Fibroblast of peridontal ligament (primary cell): ENCODE measurements around the gene RILPL2.
"Not testable (repeated sequence)": the region's sequence is repeated elsewhere in the genome, so short reads cannot be mapped to it uniquely, and the experiment has no call there.

ENCODE experiments used
- DNase-seq: peaks from one replicate; pipeline ENCODE4 v3.0.0-alpha.2; 2010; ENCODE audit errors: extremely low read depth

The RILPL2 gene

DNA sequence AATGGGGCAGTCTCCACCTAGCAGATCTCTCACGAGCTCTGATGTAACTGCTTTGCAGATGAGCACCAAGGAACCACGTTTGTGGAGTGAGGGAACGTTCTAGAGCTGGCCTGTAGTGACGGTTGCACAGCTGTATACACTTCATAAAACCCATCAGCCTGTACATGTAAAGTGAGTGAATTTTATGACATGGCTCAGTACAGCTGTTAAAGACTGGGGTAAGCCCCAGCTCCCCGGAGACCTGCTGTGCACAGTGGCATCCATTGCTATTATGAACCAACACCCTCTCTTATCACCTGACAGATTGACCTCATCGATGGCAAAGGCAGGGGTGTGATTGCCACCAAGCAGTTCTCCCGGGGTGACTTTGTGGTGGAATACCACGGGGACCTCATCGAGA, 31.9 kb downstream of the RILPL2 start:
- no peak for DNase-seq

DNA sequence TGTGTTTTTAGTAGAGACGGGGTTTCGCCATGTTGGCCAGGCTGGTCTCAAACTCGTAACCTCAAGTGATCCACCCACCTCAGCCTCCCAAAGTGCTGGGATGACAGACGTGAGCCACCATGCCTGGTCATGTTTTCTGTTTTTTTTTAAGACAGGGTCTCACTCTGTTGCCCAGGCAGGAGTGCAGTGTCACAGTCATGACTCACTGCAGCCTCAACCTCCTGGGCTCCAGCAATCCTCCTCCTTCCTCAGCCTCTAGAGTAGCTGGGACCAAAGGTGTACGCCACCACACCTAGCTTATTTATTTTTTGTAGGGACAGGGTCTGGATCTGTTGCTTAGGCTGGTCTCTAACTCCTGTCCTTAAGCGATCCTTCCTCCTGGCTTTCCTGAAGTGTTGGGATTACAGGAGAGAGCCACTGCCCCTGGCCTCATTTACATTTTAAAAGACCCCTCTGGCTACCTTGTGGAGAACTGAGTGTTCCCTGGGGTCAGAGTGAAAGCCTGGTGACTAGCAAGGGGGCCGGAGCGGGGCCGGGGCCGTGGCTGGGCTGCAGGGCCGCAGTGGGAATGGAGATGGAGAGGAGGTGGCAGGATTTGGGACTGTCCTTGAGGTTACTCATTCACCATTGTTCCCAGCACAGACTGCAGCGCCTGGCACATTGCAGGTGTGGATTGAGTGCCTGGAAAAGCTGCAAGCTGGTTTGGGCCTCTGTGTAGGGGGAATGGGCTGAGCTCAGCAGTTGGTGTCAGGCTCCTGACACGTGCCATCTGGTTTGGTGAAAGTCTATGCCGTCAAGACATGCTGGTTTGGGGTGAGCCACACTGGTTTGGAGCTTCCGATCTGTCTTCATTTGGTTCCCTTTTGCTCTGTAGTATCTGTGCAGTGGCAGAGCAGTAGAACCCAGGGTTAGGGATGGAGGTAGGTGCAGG, 34.5 kb downstream of the RILPL2 start:
- no peak for DNase-seq

DNA sequence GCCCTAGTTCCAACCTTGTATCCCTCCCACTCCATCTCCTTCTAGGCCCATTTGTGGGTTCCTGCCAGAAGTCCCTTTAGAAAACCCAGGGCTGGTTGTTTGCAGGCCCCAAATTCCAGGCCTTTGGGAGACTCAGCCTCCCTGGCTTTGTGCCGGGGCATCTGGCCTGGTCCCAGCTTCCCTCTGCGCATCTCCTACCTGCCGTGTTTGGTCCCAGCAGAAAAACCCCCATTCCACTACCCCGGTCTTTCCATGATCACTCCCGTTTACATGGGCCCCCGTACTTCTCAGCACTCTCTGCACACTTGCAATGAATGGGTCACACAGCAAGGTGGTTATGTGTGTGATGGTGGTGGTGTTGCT, 37.2 kb downstream of the RILPL2 start:
- DNase-seq: no peak

DNA sequence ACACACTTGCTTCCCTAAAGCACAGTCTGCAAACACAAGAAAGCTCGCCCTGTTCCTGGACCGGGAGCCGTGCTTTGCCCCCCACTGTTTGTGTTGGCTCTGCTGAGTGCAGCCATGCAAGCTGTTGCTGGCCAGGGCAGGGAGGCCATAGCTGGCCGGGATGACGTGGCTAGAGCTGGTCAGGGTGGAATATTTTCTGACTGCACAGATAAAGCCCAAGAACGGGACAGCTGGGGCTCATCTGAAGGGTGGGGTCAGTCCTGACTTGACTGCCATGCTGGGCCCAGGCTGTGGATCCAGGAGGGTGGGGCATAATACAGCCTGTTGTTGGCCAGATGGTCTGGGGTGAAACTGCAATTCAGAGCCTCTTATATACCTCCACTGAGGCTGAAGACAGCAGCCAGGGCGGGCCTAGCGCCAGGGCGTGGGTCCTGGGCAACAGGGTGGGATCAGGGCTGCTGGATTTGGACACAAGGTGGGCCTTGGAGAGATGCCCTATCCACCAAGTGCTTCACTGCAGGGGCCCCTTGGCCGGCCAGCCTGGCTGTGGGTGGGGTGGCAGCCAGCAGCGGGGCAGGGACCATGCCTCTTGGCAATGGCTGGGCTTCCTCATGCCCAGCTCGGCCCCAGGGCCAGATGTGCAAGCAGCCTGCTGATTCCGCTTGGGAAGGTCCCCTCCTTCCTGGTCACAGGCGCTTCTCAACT, 37.8 kb downstream of the RILPL2 start:
- DNase-seq: peak; percentile 83

DNA sequence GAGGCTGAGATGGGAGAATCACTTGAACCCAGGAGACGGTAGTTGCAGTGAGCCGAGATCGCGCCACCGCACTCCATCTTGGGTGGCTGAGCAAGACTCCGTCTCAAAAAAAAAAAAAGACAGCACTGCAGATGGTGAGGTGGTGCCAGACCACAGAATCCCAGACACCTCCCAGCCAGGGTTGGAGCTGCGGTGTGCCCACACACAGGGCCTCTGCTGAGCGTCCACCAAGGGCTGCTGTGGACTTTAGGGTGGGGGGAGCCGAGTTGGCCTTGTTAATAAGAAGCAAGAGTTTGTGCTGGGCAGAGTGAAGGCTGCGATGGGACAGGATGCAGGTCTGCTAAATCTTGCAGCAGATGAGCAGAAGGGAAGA, 38.3 kb downstream of the RILPL2 start:
- DNase-seq: no peak

DNA sequence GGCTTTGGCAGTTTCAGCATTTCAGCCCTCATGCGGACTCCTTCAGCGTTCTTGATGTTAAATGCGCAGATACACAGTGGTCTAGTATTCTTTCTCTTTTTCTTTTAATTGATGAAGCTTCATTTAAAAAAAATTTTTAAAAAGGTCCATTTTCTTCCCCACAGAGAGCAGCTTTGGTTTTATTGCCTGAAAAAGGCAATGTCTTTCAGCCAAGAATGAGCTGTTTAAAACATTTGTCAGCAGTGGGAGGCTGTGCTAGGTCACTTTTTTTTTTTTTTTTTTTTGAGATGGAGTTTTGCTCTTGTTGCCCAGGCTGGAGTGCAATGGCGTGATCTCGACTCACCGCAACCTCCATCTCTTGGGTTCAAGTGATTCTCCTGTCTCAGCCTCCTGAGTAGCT, 39.1 kb downstream of the RILPL2 start:
- no peak for DNase-seq

DNA sequence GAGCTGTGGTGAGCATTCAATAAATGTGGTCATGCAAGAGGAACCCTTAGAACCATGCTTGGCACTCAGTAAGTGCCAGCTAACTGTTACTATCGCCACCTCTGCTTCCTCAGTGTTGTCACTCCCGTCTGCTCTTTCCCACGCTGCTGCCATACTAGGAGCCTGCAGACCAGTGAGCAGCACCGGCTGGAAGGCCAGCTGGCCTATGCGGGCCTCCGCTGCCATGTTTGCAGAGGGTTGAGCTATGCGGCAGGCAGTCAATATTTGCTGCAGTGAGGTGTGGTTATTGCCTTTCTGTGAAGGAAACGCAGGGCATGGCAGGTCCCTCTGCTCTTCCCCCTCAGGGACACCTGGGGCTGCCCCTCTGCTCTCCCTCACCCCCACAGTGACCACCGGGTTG, 39.5 kb downstream of the RILPL2 start:
- no peak for DNase-seq

DNA sequence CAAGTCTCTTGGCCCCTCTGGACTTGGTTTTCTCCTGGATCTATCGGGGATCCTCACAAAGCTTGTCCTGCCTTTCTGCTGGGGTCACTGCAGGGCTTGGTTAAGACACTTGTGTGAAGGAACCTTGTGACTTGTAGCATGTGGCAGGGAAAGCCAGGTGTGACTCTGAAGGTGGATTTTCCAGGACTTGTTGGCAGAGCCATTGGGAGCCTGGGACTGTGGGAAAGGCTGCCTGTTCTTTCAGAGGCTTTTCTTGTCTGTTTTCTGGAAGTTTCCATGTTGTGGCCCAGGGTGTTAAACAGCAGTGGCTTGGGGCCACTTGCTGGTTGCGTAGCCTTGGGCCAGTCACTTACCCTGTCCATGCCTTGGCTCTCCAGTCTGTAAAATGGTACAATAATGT, 39.9 kb downstream of the RILPL2 start:
- DNase-seq: no peak

DNA sequence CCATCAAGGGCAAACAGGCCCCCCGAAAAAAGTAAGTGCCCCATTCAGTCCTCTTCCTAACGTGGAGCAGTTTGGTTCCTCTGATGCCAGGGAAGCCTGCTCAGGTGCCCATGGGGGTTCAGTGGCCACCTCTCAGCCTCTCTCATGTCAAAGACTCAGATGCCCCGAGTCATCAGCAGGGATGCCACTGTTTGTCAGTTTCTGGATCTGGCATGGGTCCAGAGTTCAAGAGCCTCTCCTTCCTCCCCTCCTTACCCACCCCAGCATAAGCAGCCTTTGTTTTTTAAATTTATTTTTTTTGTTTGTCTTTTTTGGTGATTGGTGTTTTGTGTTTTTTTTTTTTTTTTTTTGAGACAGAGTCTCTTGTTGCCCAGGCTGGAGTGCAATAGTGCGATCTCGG, 41.2 kb downstream of the RILPL2 start:
- no peak for DNase-seq

DNA sequence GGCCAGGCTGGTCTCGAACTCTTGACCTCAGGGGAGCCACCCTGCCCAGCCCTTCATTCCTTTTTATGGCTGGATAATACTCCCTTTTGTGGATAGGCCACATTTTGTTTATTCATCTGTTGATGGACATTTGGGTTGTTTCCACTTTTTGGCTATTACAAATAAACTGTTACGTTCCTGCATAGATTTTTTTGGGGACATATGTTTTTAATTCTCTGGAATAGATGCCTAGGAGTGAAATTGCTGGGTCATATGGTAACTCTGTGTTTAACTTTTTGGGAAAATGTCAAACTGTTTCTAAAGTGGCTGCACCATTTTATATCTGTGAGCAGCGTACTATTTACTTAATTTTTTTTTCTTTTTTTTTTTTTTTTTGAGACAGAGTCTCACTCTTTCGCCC, 42.7 kb downstream of the RILPL2 start:
- DNase-seq: peak; percentile 93

DNA sequence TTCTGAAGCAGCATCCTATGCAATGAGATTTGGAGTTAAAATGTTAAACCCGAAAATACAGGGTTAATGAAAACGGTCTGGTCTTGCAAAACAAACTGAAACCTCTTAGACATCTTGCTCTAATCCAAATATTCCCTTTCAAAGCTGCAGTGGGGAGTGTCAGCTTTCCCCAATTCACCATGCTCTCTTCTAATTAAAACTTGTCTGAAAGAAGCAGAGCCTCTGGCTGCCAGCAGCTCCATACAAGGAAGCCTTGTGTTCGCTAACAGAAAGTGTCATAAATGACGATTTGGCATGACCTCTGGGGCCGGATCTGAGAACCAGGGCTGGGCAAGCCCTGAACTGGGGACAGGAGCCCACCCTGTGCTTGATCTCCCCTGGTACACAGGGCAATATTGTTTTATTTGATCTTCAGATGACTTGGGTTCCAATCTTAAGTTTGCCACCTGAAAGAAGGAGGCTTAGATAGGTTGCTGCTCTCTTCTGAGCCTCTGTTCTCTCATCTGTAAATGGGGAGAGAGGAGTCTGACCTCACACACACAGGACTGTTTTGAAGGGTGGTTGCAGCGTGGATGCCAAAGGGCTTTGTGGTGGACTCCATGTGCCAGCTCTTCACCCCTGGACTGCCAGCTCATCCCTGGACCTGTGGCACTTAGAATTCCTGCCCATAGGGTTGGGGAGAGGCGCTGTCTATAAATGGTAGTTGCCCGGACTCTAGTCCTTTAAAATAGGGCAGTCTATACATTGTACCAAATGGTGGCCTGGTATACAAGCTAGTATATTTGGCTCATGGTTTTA, 44.7 kb downstream of the RILPL2 start:
- peak; percentile 73 for DNase-seq

DNA sequence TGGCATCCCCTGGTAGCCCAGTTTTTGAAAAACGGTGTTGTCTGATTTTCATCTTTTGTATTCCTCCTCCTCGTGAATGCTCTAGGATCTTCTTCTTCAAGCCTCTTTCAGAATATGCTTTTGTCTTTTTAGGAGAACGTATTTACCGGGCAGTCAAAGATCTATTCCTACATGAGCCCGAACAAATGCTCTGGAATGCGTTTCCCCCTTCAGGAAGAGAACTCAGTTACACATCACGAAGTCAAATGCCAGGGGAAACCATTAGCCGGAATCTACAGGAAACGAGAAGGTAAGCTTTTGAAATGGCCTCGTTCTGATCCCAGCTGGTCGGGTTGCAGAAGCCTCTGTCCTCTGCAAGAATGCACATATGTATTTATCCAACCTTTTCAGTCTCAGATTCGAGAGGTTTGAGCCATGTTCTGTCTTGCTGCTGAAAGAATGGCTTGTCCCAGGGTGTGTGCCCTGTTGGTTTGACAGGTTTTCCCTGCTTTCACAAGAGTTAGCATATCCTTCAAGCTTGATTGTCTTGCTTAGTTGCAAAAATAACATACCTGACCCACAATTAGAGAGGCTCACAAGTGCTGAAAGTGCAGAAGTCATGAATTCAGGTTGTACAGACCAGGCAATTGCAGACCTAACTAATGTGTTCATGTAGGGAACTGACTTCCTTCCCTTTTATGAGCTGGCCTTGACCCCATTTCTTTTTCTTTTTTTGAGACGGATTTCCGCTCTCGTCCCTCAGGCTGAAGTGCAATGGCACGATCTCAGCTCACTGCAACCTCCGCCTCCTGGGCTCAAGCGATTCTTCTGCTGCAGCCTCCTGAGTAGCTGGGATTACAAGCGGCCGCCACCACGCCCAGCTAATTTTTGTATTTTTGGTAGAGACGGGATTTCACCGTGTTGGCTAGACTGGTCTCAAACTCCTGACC, 45.7 kb downstream of the RILPL2 start:
- no peak for DNase-seq

DNA sequence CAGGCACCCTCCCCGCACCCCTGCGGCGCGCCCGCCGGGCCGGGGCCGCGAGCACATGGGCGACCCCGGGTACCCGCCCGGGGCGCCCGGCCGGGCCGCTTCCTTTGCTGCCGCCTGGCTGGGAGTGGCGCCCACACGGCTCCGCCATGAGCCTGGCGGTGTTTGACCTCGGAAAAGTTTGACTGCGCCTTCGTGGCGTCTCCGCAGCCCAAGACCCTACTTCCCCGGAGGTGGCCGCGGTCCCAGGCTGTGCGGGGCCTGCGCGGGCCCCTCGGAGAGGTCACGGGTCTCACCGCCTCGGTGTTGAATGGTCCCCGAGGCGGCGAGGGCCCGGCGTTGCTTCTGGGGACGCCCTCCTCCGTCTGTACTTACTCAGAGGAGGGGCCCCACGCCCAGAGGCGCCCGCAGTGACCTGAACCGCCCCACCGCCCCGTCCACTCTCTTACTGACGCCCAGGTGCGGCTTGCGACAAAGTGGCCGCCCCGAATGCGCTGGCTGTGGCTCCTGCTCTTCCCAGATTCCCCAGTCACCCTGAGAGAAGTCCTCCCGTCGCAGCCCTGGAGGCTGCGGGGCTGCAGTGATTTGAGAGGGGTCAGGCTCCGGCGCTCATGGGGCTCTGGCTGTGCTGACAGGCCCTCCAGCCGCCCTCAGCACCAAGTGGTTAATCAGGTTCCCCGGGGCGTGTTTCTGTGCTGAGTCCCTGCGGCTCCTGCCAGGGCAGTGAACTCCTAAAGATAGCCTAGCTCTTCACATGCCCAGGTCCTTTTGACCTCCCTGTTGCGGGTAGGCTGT, 46.7 kb downstream of the RILPL2 start:
- DNase-seq: no peak

DNA sequence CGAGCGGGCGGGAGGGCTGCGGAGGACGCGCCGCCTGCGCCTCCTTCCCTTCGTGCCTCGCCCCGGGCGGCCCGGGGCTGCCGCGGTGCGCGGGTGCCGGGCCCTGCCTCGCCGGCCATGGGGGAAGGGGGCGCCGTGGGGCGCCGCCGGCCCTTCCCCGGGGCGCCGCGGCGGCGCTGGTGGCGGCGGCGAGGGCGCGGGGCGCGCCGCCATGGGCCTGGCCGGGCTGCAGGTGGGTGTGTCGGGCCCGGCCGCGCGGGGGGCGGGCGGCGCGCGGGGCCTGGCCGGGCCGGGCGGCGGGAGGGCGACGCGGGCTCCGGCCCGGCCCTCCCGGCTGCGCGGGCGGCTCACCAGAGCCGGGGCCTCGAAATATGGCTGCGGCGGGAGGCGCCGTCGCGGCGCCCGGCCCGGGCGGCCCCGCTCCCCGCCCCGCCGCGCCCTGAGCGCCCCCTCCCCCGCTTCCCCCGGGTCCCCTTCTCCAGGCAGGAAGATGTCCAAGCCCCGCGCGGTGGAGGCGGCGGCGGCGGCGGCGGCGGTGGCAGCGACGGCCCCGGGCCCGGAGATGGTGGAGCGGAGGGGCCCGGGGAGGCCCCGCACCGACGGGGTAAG, 47.4 kb downstream of the RILPL2 start:
- DNase-seq: no peak

DNA sequence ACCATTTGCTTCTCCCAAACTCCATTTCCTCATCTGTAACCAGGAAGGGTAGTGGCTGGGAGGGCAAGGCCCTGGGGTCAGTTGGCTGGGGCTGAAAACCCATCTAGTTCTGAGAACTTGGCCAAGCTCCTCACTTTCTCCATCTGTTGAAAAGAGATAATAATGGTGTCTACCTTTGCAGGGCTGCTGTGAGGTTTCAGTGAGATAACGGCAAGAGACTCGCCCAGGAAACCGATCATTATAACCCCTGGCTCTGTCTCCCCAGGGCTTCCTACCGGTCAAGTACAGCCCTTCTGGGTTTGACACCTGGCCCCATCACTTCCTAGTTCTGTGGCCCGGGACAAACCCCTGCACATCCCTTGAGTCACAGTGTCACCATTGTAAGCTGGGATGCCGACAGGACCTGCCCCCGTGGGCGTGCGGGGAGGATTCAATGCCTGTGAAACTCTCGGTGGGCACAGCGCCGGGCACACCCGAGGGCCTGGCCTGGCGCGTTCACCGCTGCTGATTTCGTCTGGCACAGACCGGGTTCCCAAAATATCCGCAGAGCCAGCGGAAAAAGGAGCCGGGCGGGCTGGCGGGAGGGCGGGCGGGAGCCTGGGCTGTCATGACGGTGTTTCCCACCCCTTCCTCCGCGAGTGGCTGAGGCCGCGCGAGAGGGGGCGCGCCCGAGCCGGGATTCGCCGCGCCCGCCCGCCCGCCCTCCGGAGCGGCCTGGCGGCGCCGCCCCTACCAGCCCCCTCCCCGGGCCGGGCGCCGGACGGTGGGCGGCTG, 48.1 kb downstream of the RILPL2 start:
- peak; percentile 57 for DNase-seq

DNA sequence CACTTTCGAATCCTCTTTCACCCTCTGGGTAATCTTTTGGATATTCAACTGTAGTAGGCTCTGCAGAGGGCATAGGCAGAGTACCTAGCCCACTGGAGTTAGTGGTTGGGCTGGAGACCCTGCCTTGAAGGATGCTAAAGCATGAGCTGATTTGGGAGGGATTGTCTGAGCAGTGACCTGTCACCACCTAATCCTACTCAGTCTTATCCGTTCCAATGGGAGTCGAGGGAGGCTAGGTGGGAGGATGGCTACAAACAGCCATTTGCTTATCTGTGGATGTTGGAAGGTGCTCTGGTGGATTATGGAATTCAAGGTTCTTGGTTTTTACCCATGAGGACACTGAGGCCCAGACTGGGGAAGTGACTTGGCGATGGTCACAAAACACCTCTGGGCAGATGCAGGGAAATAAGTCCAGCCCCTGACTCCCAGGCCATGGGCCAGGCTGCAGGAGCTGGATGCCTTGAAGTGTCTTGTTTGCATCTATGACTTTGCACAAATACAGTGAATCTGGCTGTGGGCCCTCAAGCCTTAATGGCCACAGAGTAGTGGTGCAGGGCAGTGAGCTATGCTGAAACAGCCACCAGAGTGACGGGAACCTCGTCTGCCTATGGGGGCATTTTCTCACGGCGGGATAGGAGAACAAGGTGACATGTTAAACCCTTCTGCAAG, 48.8 kb downstream of the RILPL2 start:
- DNase-seq: no peak

DNA sequence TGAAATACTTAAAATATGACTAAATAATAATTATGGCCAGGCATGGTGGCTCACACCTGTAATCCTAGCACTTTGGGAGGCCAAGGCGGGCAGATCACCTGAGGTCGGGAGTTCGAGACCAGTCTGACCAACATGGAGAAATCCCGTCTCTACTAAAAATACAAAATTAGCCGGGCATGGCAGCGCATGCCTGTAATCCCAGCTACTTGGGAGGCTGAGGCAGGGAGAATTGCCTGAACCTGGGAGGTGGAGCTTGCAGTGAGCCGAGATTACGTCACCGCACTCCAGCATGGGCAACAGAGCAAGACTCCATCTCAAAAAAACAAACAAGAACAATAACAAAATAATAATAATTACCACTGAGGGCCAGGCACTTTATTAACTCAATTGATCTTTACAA, 50.9 kb downstream of the RILPL2 start:
- not testable (repeated sequence) for DNase-seq

DNA sequence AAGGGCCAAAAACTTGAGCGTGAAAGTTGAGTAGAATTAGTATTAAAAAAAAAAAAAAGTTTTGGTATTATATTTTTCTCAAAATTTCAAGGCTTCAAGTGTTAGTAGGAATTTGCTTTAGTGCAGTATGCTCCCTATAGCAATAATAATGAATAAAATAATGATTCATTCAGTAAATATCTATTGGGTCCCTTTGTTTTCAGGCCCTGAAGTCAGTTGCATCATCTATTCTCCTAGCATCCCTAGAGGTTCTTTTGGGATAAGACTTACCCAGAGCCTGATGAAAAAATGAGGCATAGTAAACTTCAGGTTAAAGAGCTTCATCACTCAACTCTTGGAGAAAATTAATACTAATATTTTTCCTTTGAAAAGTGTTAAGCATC, 51.5 kb downstream of the RILPL2 start:
- peak; percentile 66 for DNase-seq
